ENCODE measurements around the gene RPS27L.

- TF ChIP-seq, protein P1, sequence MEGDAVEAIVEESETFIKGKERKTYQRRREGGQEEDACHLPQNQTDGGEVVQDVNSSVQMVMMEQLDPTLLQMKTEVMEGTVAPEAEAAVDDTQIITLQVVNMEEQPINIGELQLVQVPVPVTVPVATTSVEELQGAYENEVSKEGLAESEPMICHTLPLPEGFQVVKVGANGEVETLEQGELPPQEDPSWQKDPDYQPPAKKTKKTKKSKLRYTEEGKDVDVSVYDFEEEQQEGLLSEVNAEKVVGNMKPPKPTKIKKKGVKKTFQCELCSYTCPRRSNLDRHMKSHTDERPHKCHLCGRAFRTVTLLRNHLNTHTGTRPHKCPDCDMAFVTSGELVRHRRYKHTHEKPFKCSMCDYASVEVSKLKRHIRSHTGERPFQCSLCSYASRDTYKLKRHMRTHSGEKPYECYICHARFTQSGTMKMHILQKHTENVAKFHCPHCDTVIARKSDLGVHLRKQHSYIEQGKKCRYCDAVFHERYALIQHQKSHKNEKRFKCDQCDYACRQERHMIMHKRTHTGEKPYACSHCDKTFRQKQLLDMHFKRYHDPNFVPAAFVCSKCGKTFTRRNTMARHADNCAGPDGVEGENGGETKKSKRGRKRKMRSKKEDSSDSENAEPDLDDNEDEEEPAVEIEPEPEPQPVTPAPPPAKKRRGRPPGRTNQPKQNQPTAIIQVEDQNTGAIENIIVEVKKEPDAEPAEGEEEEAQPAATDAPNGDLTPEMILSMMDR (IDR thresholded peaks at IDR 0.05): no peak
- no peak for TF ChIP-seq POLR2A (IDR thresholded peaks at IDR 0.05)
Measured at GRCh38 chr15:63206079-63206478, 48.8 kb upstream of the RPS27L start.

All from adrenal gland (tissue), 5 donors.